SK-N-SH treated with all-trans-retinoic acid at 6 μM for 48 hours (cell line): Measurements from ENCODE around the gene HLA-DPB1.

Experiments used
- CSDC2 ChIP-seq: fragments of 250-450 bp; sonication (Bioruptor Pico); IDR thresholded peaks from 2 replicates; pipeline ENCODE4 v1.5.0; 2020; ENCODE audit warnings: mild to moderate bottlenecking, moderate library complexity
- ESRRG ChIP-seq: fragments of 250-450 bp; sonication (Bioruptor Pico); IDR thresholded peaks from 2 replicates; pipeline ENCODE4 v1.6.1; 2021; ENCODE audit warnings: mild to moderate bottlenecking
- RARB ChIP-seq: fragments of 250-450 bp; sonication (Bioruptor Pico); IDR thresholded peaks from 2 replicates; pipeline ENCODE4 v1.8.0; 2021; ENCODE audit warnings: mild to moderate bottlenecking, moderate library complexity
- ZFP3 ChIP-seq: fragments of 250-450 bp; sonication (Bioruptor Pico); IDR thresholded peaks from 2 replicates; pipeline ENCODE4 v1.5.0; 2020; ENCODE audit warnings: mild to moderate bottlenecking, moderate library complexity
- TF ChIP-seq, protein P1 (sequence below): fragments of 250-450 bp; sonication (Bioruptor Pico); IDR thresholded peaks from 2 replicates; pipeline ENCODE4 v1.8.0; 2020; ENCODE audit warnings: mild to moderate bottlenecking, moderate library complexity, borderline replicate concordance
- TF ChIP-seq, protein P2 (sequence below): fragments of 250-450 bp; sonication (Bioruptor Pico); IDR thresholded peaks from 2 replicates; pipeline ENCODE4 v1.5.1; 2021; ENCODE audit warnings: mild to moderate bottlenecking, moderate library complexity

DNA sequence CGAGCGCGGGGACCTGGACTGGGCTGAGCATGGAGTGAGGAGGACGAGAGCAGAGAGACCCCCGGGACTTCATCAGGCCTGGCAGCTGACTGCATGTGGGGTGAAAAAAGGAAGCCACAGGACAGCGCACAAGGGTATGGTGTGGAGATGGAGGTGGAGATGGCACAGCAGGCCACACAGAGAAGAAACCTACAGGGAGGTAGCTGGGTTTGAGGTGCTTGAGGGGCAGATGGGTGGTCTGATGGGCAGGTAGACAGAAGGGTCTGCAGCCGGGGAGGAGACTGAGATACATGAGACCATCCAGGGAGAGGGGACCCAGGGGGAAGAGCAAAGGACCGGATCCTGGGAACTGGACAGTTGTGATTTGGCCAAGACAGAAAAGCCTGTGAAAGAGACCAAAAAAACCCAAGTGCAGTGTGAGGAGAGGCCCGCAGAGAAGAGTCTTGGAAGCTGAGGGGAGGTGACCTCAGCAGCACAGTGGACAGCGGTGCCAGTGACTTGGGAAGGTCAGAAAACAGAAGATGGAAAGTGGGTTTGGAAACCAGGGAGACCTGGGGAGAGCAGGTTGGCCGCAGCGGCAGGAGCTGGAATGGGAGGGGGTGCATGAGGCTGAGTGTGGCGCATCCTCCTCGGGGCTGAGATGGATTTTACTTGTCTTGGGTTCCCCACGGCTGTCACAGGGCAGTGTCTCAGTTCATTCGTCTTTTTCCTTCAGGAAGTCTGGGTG, 5.5 kb downstream of the HLA-DPB1 start:
- TF ChIP-seq ESRRG (CRISPR knock-in tag): no peak
- TF ChIP-seq, protein P1, sequence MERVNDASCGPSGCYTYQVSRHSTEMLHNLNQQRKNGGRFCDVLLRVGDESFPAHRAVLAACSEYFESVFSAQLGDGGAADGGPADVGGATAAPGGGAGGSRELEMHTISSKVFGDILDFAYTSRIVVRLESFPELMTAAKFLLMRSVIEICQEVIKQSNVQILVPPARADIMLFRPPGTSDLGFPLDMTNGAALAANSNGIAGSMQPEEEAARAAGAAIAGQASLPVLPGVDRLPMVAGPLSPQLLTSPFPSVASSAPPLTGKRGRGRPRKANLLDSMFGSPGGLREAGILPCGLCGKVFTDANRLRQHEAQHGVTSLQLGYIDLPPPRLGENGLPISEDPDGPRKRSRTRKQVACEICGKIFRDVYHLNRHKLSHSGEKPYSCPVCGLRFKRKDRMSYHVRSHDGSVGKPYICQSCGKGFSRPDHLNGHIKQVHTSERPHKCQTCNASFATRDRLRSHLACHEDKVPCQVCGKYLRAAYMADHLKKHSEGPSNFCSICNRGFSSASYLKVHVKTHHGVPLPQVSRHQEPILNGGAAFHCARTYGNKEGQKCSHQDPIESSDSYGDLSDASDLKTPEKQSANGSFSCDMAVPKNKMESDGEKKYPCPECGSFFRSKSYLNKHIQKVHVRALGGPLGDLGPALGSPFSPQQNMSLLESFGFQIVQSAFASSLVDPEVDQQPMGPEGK (CRISPR knock-in tag): no peak
- TF ChIP-seq CSDC2 (CRISPR knock-in tag): no peak
- no peak for TF ChIP-seq RARB (CRISPR knock-in tag)
- TF ChIP-seq, protein P2, sequence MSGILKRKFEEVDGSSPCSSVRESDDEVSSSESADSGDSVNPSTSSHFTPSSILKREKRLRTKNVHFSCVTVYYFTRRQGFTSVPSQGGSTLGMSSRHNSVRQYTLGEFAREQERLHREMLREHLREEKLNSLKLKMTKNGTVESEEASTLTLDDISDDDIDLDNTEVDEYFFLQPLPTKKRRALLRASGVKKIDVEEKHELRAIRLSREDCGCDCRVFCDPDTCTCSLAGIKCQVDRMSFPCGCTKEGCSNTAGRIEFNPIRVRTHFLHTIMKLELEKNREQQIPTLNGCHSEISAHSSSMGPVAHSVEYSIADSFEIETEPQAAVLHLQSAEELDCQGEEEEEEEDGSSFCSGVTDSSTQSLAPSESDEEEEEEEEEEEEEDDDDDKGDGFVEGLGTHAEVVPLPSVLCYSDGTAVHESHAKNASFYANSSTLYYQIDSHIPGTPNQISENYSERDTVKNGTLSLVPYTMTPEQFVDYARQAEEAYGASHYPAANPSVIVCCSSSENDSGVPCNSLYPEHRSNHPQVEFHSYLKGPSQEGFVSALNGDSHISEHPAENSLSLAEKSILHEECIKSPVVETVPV: no peak
- TF ChIP-seq ZFP3 (CRISPR knock-in tag): no peak
